ENCODE results near the gene FAM3B. TPM values are rescaled to one million over a fixed set of nuclear protein-coding genes. Genes with fewer than 3 reads are reported as not detected.

The FAM3B gene
- total and polyA plus RNA-seq, 2 of the 4 experiments (the other 2 are of a cell fraction): not detected

GRCh38 chr21:41369105-41369919, 52.7 kb downstream of the FAM3B start (continued):
- TF ChIP-seq NFE2L2 (IDR thresholded peaks at IDR 0.05; ENCODE audit: low read depth, low read length): no peak

- ChIA-PET POLR2A (ENCODE audit: unreplicated experiment) (interaction anchor here (0.6 kb wide), 1 partner anchor 464 kb away, joined by 3 read pairs; no protein-coding TSS in a partner anchor), CTCF (no interaction called here)
- Histone ChIP-seq H3K9ac (ENCODE audit: low read depth, low read length) (no peak overlapping the region), H3K4ac (ENCODE audit: low read depth, low read length) (no peak overlapping the region), H2BK20ac (ENCODE audit: low read depth, low read length) (no peak overlapping the region), H3K18ac (ENCODE audit: low read depth, low read length) (no peak overlapping the region), H4K5ac (ENCODE audit: low read depth, low read length) (no peak overlapping the region), H2AK9ac (replicated peaks; ENCODE audit: low read depth, low read length, poor library complexity) (peak overlapping the region; percentile 57), H3K79me1 (ENCODE audit: low read depth in 1 of 2, low read length in 2 of 2) (no peaks in the 10 kb centered on the region), H3K9me3 (ENCODE audit: control insufficient read depth, insufficient read depth, low read length) (no peaks in the 10 kb centered on the region; the same call in 1 of the 2 replicates), H2AK5ac (ENCODE audit: low read depth, low read length) (no peak overlapping the region), H3K27me3 (ENCODE audit: control insufficient read depth, insufficient read depth, low read length) (no peaks in the 10 kb centered on the region; the same call in 1 of the 2 replicates), H4K91ac (ENCODE audit: insufficient read depth, low read depth, low read length) (no peak overlapping the region), H3K23ac (ENCODE audit: low read depth, low read length) (no peak overlapping the region), H3K4me3 (ENCODE audit: insufficient read depth, low read depth, low read length) (no peak overlapping the region), H2BK120ac (ENCODE audit: low read depth, low read length) (no peak overlapping the region), H3K4me1 (ENCODE audit: control insufficient read depth, insufficient read depth, low read length) (peaks cover 4% of the 10 kb centered on the region), H3K27ac (ENCODE audit: insufficient read depth, low read length) (no peak overlapping the region), H4K8ac (ENCODE audit: low read depth in 2 of 2, low read length in 2 of 2) (no peak overlapping the region), H4K20me1 (ENCODE audit: insufficient read depth, low read length) (no peaks in the 10 kb centered on the region), H2BK15ac (ENCODE audit: low read depth, low read length) (no peak overlapping the region), H2AFZ (replicated peaks; ENCODE audit: low read length, poor library complexity) (peak overlapping the region; percentile 44), H3K9me1 (ENCODE audit: insufficient read depth, low read length) (no peaks in the 10 kb centered on the region), H3K14ac (replicated peaks; ENCODE audit: low read depth, low read length) (no peak overlapping the region), H3K36me3 (ENCODE audit: control insufficient read depth, insufficient read depth, low read length) (no peaks in the 10 kb centered on the region), H3K56ac (ENCODE audit: extremely low read depth, insufficient read depth, low read length) (no peak overlapping the region), H3K4me2 (ENCODE audit: low read depth, low read length) (no peak overlapping the region), H2BK5ac (ENCODE audit: low read depth, low read length, poor library complexity, severe bottlenecking) (no peak overlapping the region)
- dilution Hi-C loops (cut with HindIII; ENCODE audit: low sequenced_read_pairs, unreplicated experiment): no loop called here
- BruUV-seq (replicated peaks): no TSS peak
- no peak for ATAC-seq (ENCODE audit: low read depth)
- 77% methylated on average over 10 of the region's 30 CpGs; no CpG with 5 or more reads in 1 of the 2 experiments for WGBS, 2 experiments (ENCODE audit: extremely low coverage in 2 of 2, insufficient read length in 1 of 2)
- intact Hi-C loops (cut with micrococcal nuclease): no loop called here
- no peak for DNase-seq
- in situ Hi-C loops (cut with MboI; ENCODE audit: low sequenced_read_pairs): no loop called here
- TF ChIP-seq POLR2A (IDR thresholded peaks at IDR 0.05; ENCODE audit: low read depth, low read length) (no peak), SMC3 (IDR thresholded peaks at IDR 0.05; ENCODE audit: low read depth, low read length) (no peak), RFX5 (IDR thresholded peaks at IDR 0.05; ENCODE audit: low read depth, low read length) (no peak), MXI1 (IDR thresholded peaks at IDR 0.05; ENCODE audit: borderline replicate concordance, low read depth, low read length) (no peak), MAZ (IDR thresholded peaks at IDR 0.05; ENCODE audit: borderline replicate concordance, low read depth, low read length) (no peak), CHD1 (IDR thresholded peaks at IDR 0.05; ENCODE audit: low read depth, low read length) (no peak), USF2 (IDR thresholded peaks at IDR 0.05; ENCODE audit: low read depth, low read length) (no peak)
- TF ChIP-seq, protein P1, sequence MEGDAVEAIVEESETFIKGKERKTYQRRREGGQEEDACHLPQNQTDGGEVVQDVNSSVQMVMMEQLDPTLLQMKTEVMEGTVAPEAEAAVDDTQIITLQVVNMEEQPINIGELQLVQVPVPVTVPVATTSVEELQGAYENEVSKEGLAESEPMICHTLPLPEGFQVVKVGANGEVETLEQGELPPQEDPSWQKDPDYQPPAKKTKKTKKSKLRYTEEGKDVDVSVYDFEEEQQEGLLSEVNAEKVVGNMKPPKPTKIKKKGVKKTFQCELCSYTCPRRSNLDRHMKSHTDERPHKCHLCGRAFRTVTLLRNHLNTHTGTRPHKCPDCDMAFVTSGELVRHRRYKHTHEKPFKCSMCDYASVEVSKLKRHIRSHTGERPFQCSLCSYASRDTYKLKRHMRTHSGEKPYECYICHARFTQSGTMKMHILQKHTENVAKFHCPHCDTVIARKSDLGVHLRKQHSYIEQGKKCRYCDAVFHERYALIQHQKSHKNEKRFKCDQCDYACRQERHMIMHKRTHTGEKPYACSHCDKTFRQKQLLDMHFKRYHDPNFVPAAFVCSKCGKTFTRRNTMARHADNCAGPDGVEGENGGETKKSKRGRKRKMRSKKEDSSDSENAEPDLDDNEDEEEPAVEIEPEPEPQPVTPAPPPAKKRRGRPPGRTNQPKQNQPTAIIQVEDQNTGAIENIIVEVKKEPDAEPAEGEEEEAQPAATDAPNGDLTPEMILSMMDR (conservative IDR thresholded peaks at IDR 0.05; ENCODE audit: low read depth, low read length): no peak
- TF ChIP-seq, protein P2, sequence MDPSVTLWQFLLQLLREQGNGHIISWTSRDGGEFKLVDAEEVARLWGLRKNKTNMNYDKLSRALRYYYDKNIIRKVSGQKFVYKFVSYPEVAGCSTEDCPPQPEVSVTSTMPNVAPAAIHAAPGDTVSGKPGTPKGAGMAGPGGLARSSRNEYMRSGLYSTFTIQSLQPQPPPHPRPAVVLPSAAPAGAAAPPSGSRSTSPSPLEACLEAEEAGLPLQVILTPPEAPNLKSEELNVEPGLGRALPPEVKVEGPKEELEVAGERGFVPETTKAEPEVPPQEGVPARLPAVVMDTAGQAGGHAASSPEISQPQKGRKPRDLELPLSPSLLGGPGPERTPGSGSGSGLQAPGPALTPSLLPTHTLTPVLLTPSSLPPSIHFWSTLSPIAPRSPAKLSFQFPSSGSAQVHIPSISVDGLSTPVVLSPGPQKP (IDR thresholded peaks at IDR 0.05; ENCODE audit: borderline replicate concordance, low read depth, low read length): no peak
Measured at GRCh38 chr21:41369920-41370839, 53.6 kb downstream of the FAM3B start.

Measured in IMR-90 (cell line).